Breast epithelium (tissue), 3 donors: ENCODE data around the gene ASS1.

Experiments
- POLR2A ChIP-seq: fragments of 450-650 bp; IDR thresholded peaks from one replicate; pipeline ENCODE4 v1.6.1; 2016; ENCODE audit warnings: antibody characterized with exemption, mild to moderate bottlenecking, moderate library complexity
- POLR2AphosphoS5 ChIP-seq, 3 donors: sonication (generic); formaldehyde crosslinking; IDR thresholded peaks; one replicate each; pipeline ENCODE4 v1.6.1; 2017; ENCODE audit warnings: antibody characterized with exemption in 3 of 3
- TF ChIP-seq, protein P1 (sequence below), 3 donors: fragments of 450-650 bp; IDR thresholded peaks; one replicate each; pipeline ENCODE4 v1.5.1; 2016 to 2017; ENCODE audit warnings: antibody characterized with exemption in 3 of 3, mild to moderate bottlenecking in 3 of 3, moderate library complexity in 3 of 3

DNA sequence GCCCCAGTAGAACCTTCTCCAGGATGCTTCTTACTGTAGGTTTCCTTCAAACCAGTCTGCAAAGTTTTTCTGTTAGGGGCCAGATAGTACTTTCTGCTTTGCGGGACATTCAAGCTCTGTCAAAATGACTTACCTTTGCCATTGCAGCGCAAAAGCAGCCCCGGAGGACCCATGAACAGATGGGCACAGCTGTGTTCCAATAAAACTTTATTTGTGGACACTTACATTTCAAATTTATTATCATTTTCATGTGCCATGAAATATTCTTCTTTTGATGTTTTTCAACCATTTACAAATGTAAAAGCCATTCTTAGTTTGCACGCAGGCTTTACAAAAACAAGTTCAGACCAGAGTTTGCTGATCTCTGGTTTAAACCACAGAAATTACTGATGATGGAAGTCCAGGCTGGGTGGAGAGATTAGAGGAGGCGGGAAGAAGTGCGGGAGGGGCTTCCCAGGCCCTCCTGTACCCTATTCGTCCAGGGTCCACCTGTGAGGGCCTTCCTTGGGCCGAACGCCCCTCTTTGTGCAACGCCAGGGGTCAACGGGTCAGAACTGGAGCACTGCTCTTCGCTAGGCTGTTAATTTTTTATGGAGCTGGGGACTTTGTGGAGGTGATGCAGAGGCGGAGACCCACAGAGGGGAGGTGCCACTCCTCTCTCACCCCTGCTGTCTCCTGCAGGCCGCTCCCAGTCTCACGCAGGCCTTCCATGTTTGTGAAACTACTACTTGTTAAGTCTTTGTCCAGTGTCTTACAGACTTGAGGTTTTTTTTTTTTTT, 7.6 kb upstream of the ASS1 start:
- TF ChIP-seq, protein P1, sequence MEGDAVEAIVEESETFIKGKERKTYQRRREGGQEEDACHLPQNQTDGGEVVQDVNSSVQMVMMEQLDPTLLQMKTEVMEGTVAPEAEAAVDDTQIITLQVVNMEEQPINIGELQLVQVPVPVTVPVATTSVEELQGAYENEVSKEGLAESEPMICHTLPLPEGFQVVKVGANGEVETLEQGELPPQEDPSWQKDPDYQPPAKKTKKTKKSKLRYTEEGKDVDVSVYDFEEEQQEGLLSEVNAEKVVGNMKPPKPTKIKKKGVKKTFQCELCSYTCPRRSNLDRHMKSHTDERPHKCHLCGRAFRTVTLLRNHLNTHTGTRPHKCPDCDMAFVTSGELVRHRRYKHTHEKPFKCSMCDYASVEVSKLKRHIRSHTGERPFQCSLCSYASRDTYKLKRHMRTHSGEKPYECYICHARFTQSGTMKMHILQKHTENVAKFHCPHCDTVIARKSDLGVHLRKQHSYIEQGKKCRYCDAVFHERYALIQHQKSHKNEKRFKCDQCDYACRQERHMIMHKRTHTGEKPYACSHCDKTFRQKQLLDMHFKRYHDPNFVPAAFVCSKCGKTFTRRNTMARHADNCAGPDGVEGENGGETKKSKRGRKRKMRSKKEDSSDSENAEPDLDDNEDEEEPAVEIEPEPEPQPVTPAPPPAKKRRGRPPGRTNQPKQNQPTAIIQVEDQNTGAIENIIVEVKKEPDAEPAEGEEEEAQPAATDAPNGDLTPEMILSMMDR (IDR thresholded peaks at IDR 0.05) = no peak
- TF ChIP-seq POLR2AphosphoS5 (IDR thresholded peaks at IDR 0.05) (no peak), POLR2A (no peak)
